GM23338 (cell line): ENCODE results near the gene FSTL3. TPM values are rescaled to one million over a fixed set of nuclear protein-coding genes. Genes with fewer than 3 reads are reported as not detected.

Experiments used
- ATAC-seq: fragments of 200-7000 bp; cut with Tn5 transposase; 3 replicates; pipeline ENCODE4 v1.9.1; 2020
- DNase-seq: peaks from one replicate; pipeline ENCODE4 v3.0.0-alpha.2; 2015; ENCODE audit warnings: low spot score
- H2AFZ ChIP-seq: fragments of 200-600 bp; sonication (generic); 2 replicates; pipeline ENCODE4 v1.8.0; 2016; ENCODE audit warnings: antibody characterized with exemption, mild to moderate bottlenecking, moderate library complexity
- H3F3A ChIP-seq: fragments of 200-600 bp; sonication (generic); replicated peaks from 2 replicates; pipeline ENCODE4 v1.8.0; 2017; ENCODE audit warnings: antibody characterized with exemption, mixed run types, low read depth
- H3K27ac ChIP-seq: fragments of 200-600 bp; sonication (generic); 2 replicates; pipeline ENCODE4 v1.6.1; 2016; ENCODE audit warnings: low read depth
- H3K27me3 ChIP-seq: fragments of 200-600 bp; sonication (generic); 2 replicates; pipeline ENCODE4 v1.8.0; 2016; ENCODE audit warnings: mild to moderate bottlenecking, mixed run types, moderate library complexity; ENCODE audit not compliant: insufficient read depth
- H3K36me3 ChIP-seq: fragments of 200-600 bp; sonication (generic); 2 replicates; pipeline ENCODE4 v1.8.0; 2016; ENCODE audit warnings: mild to moderate bottlenecking; ENCODE audit not compliant: insufficient read depth
- H3K4me1 ChIP-seq: fragments of 200-600 bp; sonication (generic); 2 replicates; pipeline ENCODE4 v1.8.0; 2016; ENCODE audit warnings: mild to moderate bottlenecking, moderate library complexity; ENCODE audit not compliant: insufficient read depth
- H3K4me2 ChIP-seq: fragments of 200-600 bp; sonication (generic); 2 replicates; pipeline ENCODE4 v1.7.1; 2017; ENCODE audit warnings: mixed run types
- H3K4me3 ChIP-seq: fragments of 200-600 bp; sonication (generic); 2 replicates; pipeline ENCODE4 v1.6.1; 2016; ENCODE audit warnings: mixed run types
- H3K79me2 ChIP-seq: fragments of 200-600 bp; sonication (generic); replicated peaks from 2 replicates; pipeline ENCODE4 v1.8.0; 2017; ENCODE audit warnings: mild to moderate bottlenecking; ENCODE audit not compliant: insufficient read depth
- H3K9me2 ChIP-seq: fragments of 200-600 bp; sonication (generic); 2 replicates; pipeline ENCODE4 v1.8.0; 2017; ENCODE audit not compliant: insufficient read depth
- H4K20me1 ChIP-seq: fragments of 200-600 bp; sonication (generic); replicated peaks from 2 replicates; pipeline ENCODE4 v1.8.0; 2017; ENCODE audit warnings: mild to moderate bottlenecking; ENCODE audit not compliant: insufficient read depth
- H3K27ac Mint-ChIP-seq: 2 replicates; pipeline ENCODE4 v1.8.0; 2020; ENCODE audit warnings: inconsistent platforms, mild to moderate bottlenecking, moderate library complexity, mixed read lengths
- H3K27me3 Mint-ChIP-seq: 3 replicates; pipeline ENCODE4 v1.8.0; 2022; ENCODE audit warnings: low read depth, mild to moderate bottlenecking, moderate library complexity, mixed read lengths, inconsistent platforms; ENCODE audit not compliant: insufficient read depth, poor library complexity
- H3K36me3 Mint-ChIP-seq: 3 replicates; pipeline ENCODE4 v1.8.0; 2021; ENCODE audit warnings: low read depth, mild to moderate bottlenecking, inconsistent platforms, moderate library complexity, mixed read lengths
- H3K4me1 Mint-ChIP-seq: 3 replicates; pipeline ENCODE4 v1.8.0; 2020; ENCODE audit warnings: mild to moderate bottlenecking, inconsistent platforms, mixed read lengths
- H3K4me3 Mint-ChIP-seq: 3 replicates; pipeline ENCODE4 v1.8.0; 2021; ENCODE audit warnings: moderate library complexity, mild to moderate bottlenecking, inconsistent platforms, mixed read lengths
- H3K9me3 Mint-ChIP-seq: 3 replicates; pipeline ENCODE4 v1.8.0; 2020; ENCODE audit warnings: moderate library complexity, mild to moderate bottlenecking, inconsistent platforms, mixed read lengths
- CREB1 ChIP-seq: fragments of 250-450 bp; sonication (Bioruptor Pico); IDR thresholded peaks from 2 replicates; pipeline ENCODE4 v1.5.0; 2020; ENCODE audit warnings: low read depth, mild to moderate bottlenecking, moderate library complexity
- CTCF ChIP-seq, 2 experiments: fragments of 200-600 bp in 1 of 2; sonication (generic) in 1 of 2; conservative IDR thresholded peaks; 2 replicates each; pipeline versions ENCODE4 v1.5.1 to v1.6.1; 2016 to 2017; ENCODE audit warnings: antibody characterized with exemption in 2 of 2, low read depth in 2 of 2, mild to moderate bottlenecking in 2 of 2, moderate library complexity in 1 of 2
- EZH2 ChIP-seq: fragments of 200-600 bp; sonication (generic); IDR thresholded peaks from one replicate; pipeline ENCODE4 v1.8.0; 2017; ENCODE audit warnings: antibody characterized with exemption, mild to moderate bottlenecking, low read depth; ENCODE audit not compliant: unreplicated experiment
- EZH2phosphoT487 ChIP-seq: fragments of 200-600 bp; sonication (generic); IDR thresholded peaks from one replicate; pipeline ENCODE4 v1.8.1; 2018; ENCODE audit warnings: antibody characterized with exemption; ENCODE audit not compliant: unreplicated experiment
- JUNB ChIP-seq: IDR thresholded peaks from one replicate; pipeline ENCODE4 v1.6.1; 2016; ENCODE audit warnings: antibody characterized with exemption; ENCODE audit not compliant: unreplicated experiment
- NANOG ChIP-seq: IDR thresholded peaks from 2 replicates; pipeline ENCODE4 v1.6.1; 2016; ENCODE audit warnings: antibody characterized with exemption, borderline replicate concordance
- POLR2AphosphoS5 ChIP-seq: IDR thresholded peaks from 2 replicates; pipeline ENCODE4 v1.6.1; 2016; ENCODE audit warnings: antibody characterized with exemption, low read depth
- ZNF114 ChIP-seq: fragments of 250-450 bp; sonication (Bioruptor Pico); IDR thresholded peaks from 2 replicates; pipeline ENCODE4 v1.5.0; 2020; ENCODE audit warnings: mild to moderate bottlenecking, moderate library complexity
- ZNF331 ChIP-seq: fragments of 250-450 bp; sonication (Bioruptor Pico); IDR thresholded peaks from 2 replicates; pipeline ENCODE4 v1.5.0; 2020; ENCODE audit warnings: low read depth, mild to moderate bottlenecking, moderate library complexity
- polyA plus RNA-seq: library from polyadenylated mRNA; unstranded; fragments of >200 nt; fragmentation: Nextera tagmentation; extraction: Ambion mirVana; gene quantifications from 2 replicates; pipeline ENCODE4 v1.2.1, GENCODE V29; 2016
- total RNA-seq: library from RNA; depleted of rRNA; stranded (reverse); fragments of >200 nt; shearing (Covaris generic); gene quantifications from 2 replicates; pipeline ENCODE4 v1.2.3, GENCODE V29; 2014
- TF ChIP-seq, protein P1 (sequence below): fragments of 250-450 bp; sonication (Bioruptor Pico); IDR thresholded peaks from 2 replicates; pipeline ENCODE4 v1.5.0; 2020; ENCODE audit warnings: mild to moderate bottlenecking, moderate library complexity

FSTL3 gene
- total and polyA plus RNA-seq, 2 experiments from 2014 or later: 3.1 to 10.1 TPM

- Histone ChIP-seq H3K4me1 (peaks cover 5% of the 10 kb centered on the region; the same call in 1 of the 2 replicates), H2AFZ (no peak overlapping the region), H3K36me3 (no peaks in the 10 kb centered on the region), H3K4me2 (peak overlapping the region; percentile 72), H3F3A (no peaks in the 10 kb centered on the region), H3K27ac (no peak overlapping the region), H3K79me2 (no peaks in the 10 kb centered on the region), H3K27me3 (peaks cover 7% of the 10 kb centered on the region; the same call in 1 of the 2 replicates), H4K20me1 (no peaks in the 10 kb centered on the region), H3K4me3 (peak overlapping the region; percentile 45; the same call in 1 of the 2 replicates), H3K9me2 (no peaks in the 10 kb centered on the region)
- peak; percentile 43 for DNase-seq
- H3K36me3 Mint-ChIP-seq: peaks cover 4% of the 10 kb centered on the region; the same call in 1 of the 3 replicates
- peaks cover 7% of the 10 kb centered on the region; the same call in 1 of the 3 replicates for H3K4me1 Mint-ChIP-seq
- no peak overlapping the region for H3K27ac Mint-ChIP-seq
- TF ChIP-seq ZNF331 (CRISPR knock-in tag) (no peak), EZH2phosphoT487 (no peak), POLR2AphosphoS5 (no peak), JUNB (no peak), CREB1 (CRISPR knock-in tag) (no peak)
- peaks cover 10% of the 10 kb centered on the region; the same call in 2 of the 3 replicates for H3K9me3 Mint-ChIP-seq
- peak; percentile 28 for ATAC-seq
- H3K27me3 Mint-ChIP-seq: peaks cover 8% of the 10 kb centered on the region
- H3K4me3 Mint-ChIP-seq: no peak overlapping the region
Observed at GRCh38 chr19:718991-719512, 42.9 kb downstream of the FSTL3 start.

DNA sequence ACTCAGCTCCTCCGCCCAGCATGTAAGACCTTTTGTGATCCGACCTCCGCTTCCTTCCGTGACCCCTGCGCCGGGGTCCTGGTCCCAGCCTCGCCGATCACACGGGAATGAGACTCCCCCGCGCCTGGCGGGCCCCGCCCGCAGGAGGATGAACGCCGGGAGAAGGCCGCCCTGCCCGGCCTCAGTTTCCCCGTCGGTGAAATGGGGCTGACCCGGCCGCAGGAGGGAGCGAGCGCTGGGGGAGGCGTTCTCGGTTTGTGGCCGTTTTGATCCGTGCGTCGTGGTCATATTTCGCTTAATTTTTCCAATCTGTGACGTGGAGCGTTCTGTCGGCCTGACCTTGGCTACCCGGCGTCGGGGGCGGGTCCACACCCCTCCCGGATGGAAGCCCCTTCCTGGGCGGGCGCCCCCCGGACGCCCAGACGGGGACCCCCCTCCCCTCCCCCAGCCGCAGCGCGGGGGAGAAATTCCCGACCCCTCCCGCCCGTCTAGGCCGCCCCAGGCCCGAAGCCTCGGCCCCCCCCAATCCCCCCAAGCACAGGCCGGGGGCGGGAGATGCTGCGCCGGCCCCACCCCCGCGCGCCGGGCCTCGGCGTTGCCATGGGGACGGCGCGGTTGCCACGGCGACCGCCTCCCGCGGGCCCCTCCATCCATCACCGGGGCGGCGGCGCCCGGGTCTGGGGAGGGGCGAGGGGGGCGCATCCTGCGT, 43.6 kb downstream of the FSTL3 start:
- peaks cover 7% of the 10 kb centered on the region; the same call in 1 of the 3 replicates for H3K4me1 Mint-ChIP-seq
- ATAC-seq (peak; percentile 24; the same call in 2 of the 3 replicates), DNase-seq (peak; percentile 49)
- peaks cover 4% of the 10 kb centered on the region; the same call in 1 of the 3 replicates for H3K36me3 Mint-ChIP-seq
- peaks cover 8% of the 10 kb centered on the region for H3K27me3 Mint-ChIP-seq
- H3K4me2 ChIP-seq: peak overlapping the region; percentile 72
- H3K27me3 ChIP-seq: peaks cover 7% of the 10 kb centered on the region; the same call in 1 of the 2 replicates
- no peaks in the 10 kb centered on the region for H3F3A ChIP-seq
- no peaks in the 10 kb centered on the region for H3K79me2 ChIP-seq
- H3K9me3 Mint-ChIP-seq: peaks cover 10% of the 10 kb centered on the region; the same call in 2 of the 3 replicates
- no peak overlapping the region for H3K27ac Mint-ChIP-seq
- no peaks in the 10 kb centered on the region for H3K9me2 ChIP-seq
- no peak overlapping the region for H3K4me3 Mint-ChIP-seq
- no peak overlapping the region for H2AFZ ChIP-seq
- H3K36me3 ChIP-seq: no peaks in the 10 kb centered on the region
- peak overlapping the region; percentile 45; the same call in 1 of the 2 replicates for H3K4me3 ChIP-seq
- H3K4me1 ChIP-seq: peaks cover 5% of the 10 kb centered on the region; the same call in 1 of the 2 replicates
- H4K20me1 ChIP-seq: no peaks in the 10 kb centered on the region; the same call in 1 of the 2 replicates
- H3K27ac ChIP-seq: no peak overlapping the region
- TF ChIP-seq CREB1 (CRISPR knock-in tag) (no peak), ZNF114 (CRISPR knock-in tag) (no peak), EZH2 (no peak), ZNF331 (CRISPR knock-in tag) (no peak), EZH2phosphoT487 (no peak), POLR2AphosphoS5 (no peak), NANOG (no peak), CTCF (conservative IDR thresholded peaks at IDR 0.05; ENCODE audit: low read depth in 2 of 2) (no peak), JUNB (no peak)
- TF ChIP-seq, protein P1, sequence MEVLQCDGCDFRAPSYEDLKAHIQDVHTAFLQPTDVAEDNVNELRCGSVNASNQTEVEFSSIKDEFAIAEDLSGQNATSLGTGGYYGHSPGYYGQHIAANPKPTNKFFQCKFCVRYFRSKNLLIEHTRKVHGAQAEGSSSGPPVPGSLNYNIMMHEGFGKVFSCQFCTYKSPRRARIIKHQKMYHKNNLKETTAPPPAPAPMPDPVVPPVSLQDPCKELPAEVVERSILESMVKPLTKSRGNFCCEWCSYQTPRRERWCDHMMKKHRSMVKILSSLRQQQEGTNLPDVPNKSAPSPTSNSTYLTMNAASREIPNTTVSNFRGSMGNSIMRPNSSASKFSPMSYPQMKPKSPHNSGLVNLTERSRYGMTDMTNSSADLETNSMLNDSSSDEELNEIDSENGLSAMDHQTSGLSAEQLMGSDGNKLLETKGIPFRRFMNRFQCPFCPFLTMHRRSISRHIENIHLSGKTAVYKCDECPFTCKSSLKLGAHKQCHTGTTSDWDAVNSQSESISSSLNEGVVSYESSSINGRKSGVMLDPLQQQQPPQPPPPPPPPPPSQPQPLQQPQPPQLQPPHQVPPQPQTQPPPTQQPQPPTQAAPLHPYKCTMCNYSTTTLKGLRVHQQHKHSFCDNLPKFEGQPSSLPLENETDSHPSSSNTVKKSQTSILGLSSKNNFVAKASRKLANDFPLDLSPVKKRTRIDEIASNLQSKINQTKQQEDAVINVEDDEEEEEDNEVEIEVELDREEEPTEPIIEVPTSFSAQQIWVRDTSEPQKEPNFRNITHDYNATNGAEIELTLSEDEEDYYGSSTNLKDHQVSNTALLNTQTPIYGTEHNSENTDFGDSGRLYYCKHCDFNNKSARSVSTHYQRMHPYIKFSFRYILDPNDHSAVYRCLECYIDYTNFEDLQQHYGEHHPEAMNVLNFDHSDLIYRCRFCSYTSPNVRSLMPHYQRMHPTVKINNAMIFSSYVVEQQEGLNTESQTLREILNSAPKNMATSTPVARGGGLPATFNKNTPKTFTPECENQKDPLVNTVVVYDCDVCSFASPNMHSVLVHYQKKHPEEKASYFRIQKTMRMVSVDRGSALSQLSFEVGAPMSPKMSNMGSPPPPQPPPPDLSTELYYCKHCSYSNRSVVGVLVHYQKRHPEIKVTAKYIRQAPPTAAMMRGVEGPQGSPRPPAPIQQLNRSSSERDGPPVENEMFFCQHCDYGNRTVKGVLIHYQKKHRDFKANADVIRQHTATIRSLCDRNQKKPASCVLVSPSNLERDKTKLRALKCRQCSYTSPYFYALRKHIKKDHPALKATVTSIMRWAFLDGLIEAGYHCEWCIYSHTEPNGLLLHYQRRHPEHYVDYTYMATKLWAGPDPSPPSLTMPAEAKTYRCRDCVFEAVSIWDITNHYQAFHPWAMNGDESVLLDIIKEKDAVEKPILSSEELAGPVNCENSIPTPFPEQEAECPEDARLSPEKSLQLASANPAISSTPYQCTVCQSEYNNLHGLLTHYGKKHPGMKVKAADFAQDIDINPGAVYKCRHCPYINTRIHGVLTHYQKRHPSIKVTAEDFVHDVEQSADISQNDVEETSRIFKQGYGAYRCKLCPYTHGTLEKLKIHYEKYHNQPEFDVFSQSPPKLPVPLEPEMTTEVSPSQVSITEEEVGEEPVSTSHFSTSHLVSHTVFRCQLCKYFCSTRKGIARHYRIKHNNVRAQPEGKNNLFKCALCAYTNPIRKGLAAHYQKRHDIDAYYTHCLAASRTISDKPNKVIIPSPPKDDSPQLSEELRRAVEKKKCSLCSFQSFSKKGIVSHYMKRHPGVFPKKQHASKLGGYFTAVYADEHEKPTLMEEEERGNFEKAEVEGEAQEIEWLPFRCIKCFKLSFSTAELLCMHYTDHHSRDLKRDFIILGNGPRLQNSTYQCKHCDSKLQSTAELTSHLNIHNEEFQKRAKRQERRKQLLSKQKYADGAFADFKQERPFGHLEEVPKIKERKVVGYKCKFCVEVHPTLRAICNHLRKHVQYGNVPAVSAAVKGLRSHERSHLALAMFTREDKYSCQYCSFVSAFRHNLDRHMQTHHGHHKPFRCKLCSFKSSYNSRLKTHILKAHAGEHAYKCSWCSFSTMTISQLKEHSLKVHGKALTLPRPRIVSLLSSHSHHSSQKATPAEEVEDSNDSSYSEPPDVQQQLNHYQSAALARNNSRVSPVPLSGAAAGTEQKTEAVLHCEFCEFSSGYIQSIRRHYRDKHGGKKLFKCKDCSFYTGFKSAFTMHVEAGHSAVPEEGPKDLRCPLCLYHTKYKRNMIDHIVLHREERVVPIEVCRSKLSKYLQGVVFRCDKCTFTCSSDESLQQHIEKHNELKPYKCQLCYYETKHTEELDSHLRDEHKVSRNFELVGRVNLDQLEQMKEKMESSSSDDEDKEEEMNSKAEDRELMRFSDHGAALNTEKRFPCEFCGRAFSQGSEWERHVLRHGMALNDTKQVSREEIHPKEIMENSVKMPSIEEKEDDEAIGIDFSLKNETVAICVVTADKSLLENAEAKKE (CRISPR knock-in tag): no peak
